B cell (primary cell): ENCODE measurements around the gene COL25A1.

ENCODE experiments used
- EZH2 ChIP-seq: IDR thresholded peaks from 2 replicates; pipeline ENCODE4 v1.6.1; 2012; ENCODE audit warnings: borderline replicate concordance, low read depth, mild to moderate bottlenecking, moderate library complexity, low read length; ENCODE audit not compliant: insufficient read depth, poor library complexity, severe bottlenecking
- TF ChIP-seq, protein P1 (sequence below): fragments of 200-600 bp; IDR thresholded peaks from one replicate; pipeline ENCODE4 v1.8.0; 2022; ENCODE audit warnings: antibody characterized with exemption, mild to moderate bottlenecking

- TF ChIP-seq, protein P1, sequence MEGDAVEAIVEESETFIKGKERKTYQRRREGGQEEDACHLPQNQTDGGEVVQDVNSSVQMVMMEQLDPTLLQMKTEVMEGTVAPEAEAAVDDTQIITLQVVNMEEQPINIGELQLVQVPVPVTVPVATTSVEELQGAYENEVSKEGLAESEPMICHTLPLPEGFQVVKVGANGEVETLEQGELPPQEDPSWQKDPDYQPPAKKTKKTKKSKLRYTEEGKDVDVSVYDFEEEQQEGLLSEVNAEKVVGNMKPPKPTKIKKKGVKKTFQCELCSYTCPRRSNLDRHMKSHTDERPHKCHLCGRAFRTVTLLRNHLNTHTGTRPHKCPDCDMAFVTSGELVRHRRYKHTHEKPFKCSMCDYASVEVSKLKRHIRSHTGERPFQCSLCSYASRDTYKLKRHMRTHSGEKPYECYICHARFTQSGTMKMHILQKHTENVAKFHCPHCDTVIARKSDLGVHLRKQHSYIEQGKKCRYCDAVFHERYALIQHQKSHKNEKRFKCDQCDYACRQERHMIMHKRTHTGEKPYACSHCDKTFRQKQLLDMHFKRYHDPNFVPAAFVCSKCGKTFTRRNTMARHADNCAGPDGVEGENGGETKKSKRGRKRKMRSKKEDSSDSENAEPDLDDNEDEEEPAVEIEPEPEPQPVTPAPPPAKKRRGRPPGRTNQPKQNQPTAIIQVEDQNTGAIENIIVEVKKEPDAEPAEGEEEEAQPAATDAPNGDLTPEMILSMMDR = no peak
- TF ChIP-seq EZH2 = no peak
Measured at GRCh38 chr4:109291707-109292238, 10.7 kb downstream of the COL25A1 start.
